Amniotic stem cell (primary cell): ENCODE results near the gene FAM83B.
"Not testable (repeated sequence)": the region's sequence is repeated elsewhere in the genome, so short reads cannot be mapped to it uniquely, and the experiment has no call there.

Source experiments
- DNase-seq: peaks from one replicate; lab custom pipeline; 2025; lab: John Stamatoyannopoulos, UW

The FAM83B gene, protein sequence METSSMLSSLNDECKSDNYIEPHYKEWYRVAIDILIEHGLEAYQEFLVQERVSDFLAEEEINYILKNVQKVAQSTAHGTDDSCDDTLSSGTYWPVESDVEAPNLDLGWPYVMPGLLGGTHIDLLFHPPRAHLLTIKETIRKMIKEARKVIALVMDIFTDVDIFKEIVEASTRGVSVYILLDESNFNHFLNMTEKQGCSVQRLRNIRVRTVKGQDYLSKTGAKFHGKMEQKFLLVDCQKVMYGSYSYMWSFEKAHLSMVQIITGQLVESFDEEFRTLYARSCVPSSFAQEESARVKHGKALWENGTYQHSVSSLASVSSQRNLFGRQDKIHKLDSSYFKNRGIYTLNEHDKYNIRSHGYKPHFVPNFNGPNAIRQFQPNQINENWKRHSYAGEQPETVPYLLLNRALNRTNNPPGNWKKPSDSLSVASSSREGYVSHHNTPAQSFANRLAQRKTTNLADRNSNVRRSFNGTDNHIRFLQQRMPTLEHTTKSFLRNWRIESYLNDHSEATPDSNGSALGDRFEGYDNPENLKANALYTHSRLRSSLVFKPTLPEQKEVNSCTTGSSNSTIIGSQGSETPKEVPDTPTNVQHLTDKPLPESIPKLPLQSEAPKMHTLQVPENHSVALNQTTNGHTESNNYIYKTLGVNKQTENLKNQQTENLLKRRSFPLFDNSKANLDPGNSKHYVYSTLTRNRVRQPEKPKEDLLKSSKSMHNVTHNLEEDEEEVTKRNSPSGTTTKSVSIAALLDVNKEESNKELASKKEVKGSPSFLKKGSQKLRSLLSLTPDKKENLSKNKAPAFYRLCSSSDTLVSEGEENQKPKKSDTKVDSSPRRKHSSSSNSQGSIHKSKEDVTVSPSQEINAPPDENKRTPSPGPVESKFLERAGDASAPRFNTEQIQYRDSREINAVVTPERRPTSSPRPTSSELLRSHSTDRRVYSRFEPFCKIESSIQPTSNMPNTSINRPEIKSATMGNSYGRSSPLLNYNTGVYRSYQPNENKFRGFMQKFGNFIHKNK

DNA sequence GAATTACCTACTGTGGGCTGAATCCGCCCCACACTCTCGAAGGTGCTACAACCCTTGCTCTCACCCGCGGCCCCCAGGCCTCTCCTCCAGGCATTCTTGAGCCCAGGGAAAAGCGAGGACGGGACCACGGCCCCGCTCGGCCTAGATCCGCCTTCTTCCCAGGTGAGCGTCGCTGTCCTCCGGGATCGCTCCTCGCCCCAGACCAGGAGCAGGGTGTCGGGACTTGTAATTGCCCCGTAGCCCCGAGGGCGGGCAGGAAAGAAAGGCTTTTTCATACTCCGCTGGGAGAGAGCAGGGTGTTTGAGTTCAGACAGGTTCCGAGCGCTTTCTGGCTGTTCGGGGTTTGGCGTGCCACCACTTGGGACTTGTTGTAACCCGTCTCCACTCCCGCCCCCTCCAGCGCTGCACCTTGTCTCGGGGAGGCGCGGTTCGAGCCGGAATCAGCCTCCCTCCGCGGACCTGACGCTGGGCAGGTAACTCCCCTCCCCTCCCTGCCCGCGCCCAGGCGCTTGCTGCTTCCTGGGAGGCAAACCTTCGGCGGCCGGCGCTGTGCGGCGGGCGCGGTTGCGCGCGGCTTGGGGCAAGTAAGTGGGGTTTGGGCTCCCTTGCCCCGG, at the start of gene FAM83B:
FAM83B (plus strand) TSS at position 529 of the 614 bp plus-strand sequence. CDS start 23,476 bp downstream, outside the sequence.
- no peak for DNase-seq

DNA sequence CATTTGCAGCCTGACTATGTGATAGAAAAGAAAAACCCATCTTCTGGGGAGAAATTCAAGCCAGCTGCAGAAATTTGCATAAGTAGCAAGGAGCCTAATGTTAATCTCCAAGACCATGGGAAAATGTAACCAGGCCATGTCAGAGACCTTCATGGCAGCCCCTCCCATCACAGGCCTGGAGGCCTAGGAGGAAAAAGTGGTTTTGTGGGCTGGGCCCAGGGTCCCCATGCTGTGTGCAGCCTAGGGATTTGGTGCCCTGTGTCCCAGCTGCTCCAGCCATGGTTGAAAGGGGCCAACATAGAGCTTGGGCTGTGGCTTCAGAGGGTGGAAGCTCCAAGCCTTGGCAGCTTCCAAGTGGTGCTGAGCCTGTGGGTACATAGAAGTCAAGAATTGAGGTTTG, 49.7 kb upstream of the FAM83B start:
- not testable (repeated sequence) for DNase-seq

DNA sequence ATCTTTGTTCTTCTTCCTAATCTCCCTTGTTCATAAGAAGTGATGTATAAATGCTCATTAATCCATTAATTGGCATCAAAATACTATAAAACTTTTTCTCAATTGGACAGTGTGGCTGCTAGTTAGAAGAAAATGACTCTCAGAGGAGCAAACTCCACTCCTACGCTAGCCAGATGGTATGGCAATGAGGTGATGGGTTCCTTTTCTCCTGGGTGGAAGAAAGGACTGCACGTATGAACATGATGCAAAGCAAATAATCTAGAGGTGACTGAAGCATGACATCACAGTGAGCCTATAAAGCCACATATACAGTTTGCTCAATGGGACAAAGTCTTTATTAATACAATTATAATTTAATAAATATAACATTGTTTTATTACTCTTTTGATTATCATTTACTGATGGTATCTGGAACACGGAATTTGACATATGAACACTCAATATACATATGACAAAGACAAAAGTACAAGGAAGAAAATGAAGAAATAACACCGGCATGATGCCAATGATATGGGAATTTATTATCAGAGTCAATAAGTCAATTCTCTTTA, 46.4 kb upstream of the FAM83B start:
- DNase-seq = no peak

DNA sequence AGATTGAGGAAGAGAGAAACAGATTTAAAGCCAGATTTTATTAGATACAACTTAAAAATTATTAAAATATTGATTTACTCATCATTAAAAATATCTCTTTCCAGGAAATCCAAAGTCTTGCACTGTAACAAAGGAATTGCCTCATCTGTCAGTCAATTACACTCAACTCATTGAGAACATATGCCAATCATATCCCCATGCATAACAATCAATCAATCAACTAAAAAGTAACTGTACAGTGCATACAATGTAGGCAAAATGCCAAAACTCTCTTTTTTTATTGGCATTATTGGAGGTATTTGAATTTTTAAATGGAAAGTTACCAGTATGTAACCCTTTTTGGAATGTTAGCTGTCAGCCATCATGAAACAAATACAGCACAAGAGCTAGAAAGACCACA, 45.3 kb upstream of the FAM83B start:
- DNase-seq = no peak

DNA sequence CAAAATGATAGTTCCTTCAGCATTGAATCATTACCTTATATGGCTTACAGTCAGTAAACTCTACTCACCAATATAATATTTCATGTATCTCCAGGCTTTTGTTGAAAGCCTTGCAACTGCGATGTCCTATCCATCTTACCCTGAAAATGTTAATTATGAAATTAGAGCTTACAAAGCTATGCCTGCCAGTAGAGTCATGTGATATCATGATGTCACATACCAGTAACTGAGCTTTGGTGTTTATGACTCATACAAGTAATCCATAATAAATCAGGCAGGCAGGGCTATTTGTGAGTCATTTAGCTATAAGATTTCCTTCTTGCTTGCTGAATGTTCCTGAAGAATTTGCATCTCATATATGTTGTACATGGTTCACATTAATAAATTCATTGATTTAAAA, 44.9 kb upstream of the FAM83B start:
- peak; percentile 28 for DNase-seq

DNA sequence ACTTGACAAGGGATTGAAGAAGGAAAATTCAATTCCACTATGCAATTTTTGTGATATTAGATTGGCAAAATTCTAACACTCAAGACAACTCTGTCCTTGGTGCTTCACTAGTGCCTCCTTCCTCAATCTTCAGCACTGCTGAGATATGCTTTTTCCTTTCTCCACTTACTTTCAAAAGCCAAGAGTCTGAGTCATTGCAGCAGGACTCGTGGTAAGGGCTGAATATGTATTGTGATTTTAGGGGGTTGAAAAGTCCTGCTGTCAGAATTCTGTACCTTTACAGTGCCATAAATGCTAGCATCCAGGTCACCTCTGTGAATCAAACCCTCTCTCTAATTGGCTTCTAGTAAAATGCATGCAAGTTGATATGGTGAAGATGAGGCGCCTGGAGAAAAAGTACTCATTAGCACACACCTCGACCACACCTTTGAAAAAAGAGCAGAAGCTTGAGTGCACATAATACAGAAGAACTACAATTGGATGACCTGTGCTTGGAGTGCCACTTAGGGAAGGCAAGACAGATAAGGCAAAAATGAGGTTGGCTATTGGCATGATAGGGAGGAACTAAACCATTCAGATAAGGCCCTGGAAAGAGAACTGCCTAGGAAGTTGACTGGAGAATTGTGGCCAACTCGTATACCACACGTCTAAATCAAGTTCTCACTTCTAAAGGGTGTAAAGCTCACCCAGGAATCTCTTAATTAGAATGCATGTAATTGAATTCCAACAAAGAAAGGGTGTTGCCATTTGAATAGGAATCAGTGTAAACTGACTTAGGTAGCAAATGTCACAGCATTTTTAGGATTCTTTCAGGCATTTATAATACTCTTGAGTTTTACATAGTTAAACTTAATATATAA, 43.6 kb upstream of the FAM83B start:
- DNase-seq = no peak

DNA sequence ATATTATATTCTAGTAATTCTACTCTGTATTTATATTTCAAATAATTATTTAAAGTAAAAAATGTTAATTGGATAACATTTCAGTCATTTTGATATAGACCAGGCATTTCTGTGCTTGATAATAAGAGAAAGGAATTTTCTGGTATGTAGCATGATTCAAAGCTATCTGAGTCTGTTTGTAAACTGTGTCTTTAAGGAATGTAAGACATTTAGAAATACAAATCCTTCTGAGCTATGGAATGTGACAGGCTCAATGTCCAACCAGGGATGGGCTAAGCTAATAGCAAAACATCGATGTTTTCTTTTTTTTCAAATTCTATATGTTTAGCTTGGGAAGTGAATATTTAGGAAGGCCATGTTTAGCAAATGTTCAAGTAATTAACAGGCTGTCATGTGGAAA, 41.5 kb upstream of the FAM83B start:
- DNase-seq = no peak

DNA sequence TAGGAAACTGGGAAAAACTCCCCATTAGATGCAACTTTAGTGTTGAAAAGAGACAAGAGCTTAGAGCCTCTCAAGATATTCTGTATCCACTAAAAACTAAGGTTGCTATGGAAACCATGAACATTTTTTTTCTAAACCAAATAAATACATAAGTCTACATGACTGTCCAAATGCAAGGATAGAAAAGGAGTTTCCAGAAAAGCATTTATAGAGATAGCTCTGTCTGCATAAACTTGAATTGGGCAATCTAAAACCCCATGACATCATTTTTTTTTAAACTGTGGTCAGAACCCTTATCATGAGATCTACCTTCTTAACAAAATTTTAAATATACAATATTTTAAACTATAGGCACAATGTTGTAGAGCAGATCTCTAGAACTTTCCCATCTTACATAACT, 36.4 kb upstream of the FAM83B start:
- DNase-seq = no peak

DNA sequence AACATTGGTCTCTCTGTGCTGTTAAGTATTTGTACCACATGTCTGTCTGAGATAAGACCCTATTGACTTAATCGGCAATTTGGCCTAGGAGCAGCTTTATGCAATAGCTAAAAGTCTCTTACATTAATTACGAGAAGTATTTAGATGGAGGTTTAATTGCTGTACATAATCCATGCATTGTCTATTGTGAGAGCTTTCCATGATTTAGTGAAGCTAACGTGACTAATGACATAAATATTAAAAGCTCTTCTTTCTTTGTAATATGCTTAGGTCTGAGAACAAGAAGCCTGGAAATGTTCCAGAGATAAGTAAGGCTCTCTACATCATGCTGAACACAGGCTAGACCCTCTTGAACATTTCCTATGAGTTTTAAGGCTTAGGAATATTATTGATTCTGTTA, 32.7 kb upstream of the FAM83B start:
- DNase-seq = no peak

DNA sequence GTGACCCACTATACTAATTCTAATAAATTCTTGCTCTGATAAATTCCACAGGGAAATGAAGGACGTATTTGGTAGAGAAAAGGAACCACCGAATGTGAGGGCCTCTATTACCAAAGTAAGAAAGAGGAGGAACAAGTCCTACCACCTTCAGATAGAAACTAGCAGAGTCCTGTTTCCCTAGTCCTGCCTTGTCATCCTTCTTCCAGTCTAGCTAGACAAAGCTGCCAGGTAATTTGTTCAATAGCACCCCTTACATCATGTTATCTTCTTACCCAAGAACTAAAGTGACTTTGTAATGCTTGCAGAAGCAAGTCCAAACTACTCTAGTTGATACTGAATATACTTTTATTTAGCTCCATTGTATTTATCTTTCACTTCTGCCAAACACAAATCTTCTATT, 29.3 kb upstream of the FAM83B start:
- no peak for DNase-seq

DNA sequence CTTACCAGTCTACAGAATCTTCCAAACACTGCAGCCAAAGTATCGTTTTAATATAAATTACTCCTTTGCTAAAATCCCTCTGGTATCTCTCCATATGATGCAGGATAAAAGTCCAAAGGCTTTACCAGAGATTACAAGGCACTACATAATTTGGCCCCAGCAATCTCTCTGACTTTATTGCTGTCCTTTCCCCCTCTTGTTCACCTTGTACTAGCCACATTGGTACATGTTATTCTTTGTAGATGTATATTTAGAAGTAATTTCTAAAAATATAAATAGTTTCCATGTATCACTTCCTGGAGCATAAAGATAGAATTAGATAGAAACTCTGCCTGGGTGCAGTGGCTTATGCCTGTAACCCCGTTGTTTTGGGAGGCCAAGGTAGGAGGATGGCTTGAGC, 28.7 kb upstream of the FAM83B start:
- DNase-seq = no peak

DNA sequence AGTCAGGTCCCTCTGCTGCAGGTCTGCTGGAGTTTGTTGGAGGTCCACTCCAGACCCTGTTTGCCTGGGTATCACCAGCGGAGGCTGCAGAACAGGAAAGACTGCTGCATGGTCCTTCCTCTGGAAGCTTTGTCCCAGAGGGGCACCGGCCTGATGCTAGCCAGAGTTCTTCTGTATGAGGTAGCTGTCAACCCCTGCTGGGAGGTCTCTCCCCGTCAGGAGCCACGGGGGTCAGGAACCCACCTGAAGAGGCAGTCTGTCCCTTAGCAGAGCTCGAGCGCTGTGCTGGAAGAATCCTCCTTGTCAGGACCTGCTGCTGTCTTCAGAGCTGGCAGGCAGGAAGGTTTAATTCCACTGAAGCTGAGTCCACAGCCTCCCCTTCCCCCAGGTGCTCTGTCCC, 22.3 kb upstream of the FAM83B start:
- DNase-seq = not testable (repeated sequence)

DNA sequence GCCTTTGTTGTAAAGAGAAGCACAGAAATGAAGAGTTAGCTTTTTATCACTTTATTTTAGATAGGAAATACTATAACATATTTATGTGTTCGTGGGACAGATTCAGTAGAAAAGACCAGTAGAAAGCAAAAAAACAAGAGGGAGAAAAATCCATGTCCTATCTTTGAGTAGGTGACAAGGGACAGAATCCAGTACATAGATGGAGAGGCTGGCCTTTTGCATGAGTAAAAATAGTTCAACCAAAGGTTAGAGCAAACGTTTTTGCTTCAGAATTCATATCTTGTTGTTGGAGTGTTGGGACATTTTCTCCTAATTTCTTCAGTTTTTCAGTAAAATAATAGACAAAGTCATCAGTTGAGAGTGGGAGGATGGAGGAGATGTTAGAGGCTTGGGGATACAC, 19.6 kb upstream of the FAM83B start:
- no peak for DNase-seq

DNA sequence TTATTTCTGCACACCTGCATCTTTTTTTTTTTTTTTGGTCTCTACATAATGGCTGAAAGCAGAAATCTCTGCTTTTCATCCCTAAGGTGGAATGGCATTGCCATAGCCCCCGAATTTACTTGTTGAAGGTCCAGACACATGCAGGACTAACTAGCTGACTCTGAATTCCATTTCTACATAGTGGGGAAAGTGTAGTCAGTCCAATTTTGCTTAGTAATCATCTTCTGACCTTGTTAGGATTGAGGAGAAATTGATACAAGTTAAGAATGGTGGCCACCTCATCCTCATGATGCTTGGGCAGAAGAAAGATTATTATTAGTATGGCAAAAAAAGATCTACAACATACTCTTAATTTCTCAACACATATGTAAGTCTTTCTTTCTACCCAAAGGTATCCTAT, 16.4 kb upstream of the FAM83B start:
- no peak for DNase-seq

DNA sequence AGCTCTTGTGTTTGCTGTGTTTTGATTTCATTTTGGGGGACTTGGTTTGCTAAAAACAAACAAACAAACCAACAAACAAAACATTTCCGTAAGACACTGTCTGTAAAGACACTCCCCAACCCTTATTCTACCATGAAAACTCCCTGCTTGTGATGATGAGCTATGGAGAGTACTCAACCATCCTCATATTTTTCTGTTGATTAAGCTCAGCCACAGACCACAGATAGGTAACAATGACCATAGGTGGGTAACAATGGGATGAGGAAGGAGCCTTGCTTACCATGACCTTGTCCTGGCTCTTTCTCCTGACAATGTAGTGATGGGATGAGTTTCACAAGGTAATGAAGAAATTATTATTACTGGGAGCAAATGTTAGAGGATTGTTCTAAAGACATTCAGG, 11.4 kb upstream of the FAM83B start:
- DNase-seq = no peak

DNA sequence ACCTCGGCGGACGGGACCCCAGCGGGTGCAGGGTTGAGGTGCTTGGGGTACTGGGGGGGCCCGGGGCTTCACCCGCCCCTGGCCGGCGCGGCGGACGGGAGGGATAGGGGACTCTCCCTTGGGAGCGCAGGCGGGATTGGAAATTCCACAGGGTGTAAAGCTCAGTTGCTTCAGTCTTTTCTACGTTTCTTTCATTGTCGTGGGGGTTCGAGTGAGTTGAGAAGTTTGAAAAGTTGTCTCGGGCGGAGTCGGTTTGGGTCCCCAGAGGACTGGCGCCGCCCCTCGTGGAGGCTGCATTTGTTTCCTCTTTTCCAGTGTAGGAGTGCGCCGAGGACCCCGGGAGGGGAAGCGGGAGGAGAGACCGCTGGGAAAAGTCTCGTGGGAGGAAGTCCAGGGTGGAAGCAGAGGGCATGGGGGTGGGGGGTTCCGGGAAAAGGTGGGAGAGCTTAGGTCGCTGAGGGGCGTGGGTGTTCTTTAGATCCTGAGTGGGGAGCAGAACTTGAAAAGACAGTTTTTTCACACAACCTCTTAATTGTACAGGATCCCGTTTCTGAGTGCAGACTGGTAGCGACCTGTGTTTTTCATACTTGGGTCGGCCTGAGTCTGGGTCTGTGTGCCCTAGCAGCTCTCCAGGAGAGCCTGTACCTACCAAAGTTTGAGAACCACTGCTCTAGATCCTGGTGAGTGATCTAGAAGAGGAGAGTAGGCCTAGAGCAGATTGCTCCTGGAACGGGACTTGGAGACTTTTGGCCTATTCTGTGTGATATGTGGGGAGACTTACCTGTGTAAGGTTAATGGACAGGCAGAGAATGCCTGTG, 495 bp downstream of the FAM83B start:
- no peak for DNase-seq

DNA sequence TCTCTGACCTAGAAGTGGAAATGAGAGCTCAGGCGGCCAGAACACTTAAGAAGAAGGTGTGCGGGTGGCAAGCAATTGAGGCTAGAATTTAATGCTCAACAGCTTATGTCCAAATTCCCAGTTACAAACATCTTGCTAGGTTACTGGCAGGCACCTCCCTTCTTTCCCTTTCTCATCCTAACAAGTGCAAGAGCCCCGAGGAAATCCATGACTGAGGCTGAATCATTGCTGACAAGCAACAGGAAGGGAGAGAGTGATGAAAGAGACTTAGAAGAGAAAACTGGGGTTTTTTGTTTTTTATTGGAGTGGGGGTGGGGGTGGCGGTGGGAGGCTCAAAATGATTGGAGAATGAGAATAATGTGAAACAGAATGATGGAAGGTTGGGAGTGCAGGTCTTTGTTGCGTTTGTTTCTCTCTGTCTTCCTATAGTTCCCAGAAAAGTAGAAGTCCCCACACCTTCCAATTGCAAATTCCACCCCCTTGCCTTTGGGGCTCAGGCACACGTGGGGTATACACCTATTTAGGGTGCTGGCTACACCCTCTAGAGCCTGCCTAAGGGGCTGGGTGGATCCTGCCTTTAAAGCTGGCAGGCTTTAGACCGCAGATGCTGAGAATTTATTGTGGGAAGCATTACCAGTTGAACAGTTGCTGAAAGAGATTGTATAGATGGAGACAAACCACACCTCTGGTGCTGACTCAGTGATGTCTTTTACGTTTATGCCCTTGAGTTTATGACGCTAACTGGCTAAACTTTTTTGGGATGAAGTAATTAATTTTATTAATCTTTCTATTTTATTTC, 1.4 kb downstream of the FAM83B start:
- peak; percentile 43 for DNase-seq

DNA sequence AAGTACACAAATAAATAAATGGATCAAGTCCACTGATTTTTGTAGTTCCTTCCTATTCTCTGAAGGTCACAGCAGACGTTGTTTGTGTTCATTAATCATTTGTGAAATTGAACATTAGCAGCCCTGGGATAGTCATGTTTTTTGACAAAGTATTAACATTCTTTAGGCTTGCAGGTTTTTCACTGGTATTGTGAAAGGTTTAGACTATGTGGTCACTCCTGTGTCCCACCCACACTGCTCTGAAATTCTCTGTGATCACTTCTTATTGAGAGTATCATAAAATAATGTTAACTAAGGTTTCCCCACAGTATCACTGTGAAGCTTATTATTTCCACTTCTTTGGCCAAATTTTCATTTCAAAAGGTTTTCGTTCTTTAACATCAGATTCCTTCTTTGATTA, 3.5 kb downstream of the FAM83B start:
- DNase-seq = no peak

DNA sequence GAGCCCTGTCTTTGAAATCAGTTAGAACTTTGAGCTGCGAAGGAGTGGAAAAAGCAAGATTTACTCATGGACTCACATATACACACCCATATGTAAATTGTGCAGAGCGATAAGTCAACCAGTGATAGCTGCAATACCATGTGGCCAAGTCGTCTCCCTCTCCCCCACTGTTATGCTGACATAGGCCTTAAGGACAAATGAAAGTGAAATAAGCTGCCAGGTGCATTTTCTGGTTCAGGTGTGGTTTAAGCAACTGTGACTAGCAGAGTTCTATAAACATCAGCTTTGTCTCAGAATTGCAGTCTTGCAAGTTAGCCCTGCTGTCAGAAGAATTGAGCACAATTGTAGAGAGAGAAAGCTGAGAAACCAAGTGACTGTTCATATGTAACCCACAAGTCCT, 9.6 kb downstream of the FAM83B start:
- DNase-seq = no peak

DNA sequence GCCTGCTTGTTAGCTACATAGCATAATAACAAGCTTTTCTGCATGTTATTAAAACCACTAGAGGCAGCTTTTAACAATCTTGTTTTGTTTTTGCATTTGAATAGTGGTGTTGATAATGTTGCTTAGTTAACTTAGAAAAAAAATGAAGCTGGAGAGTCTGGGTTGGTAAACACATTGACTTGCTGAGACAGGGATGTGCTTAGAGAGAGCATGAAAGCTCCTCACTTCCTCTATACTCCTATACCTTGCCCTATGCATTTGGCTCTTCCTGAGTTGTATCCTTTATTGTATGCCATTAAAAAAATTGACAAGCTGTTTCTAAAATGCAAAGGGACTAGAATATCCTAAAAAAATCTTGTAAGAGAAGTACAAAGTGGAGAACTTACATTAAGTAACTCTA, 13.6 kb downstream of the FAM83B start:
- no peak for DNase-seq
